Measurements from ENCODE around the gene EVI5.

- TF ChIP-seq CTCF (IDR thresholded peaks at IDR 0.05) (no peak), POLR2A (IDR thresholded peaks at IDR 0.05) (no peak)
Observed at GRCh38 chr1:92721886-92722285, 63.0 kb downstream of the EVI5 start.
